Smooth muscle cell (in vitro differentiated cells): Measurements from ENCODE around the gene SYNDIG1. TPM values are rescaled to one million over a fixed set of nuclear protein-coding genes. Genes with fewer than 3 reads are reported as not detected.

Experiments used
- DNase-seq: peaks from one replicate; lab custom pipeline; 2025; ENCODE audit not compliant: unreplicated experiment; lab: John Stamatoyannopoulos, UW
- H2AFZ ChIP-seq: fragments of 200-600 bp; sonication (generic); 2 replicates; pipeline ENCODE4 v1.6.0; 2016; ENCODE audit warnings: antibody characterized with exemption, low read depth, mild to moderate bottlenecking
- H3F3A ChIP-seq: fragments of 200-600 bp; sonication (generic); 2 replicates; pipeline ENCODE4 v1.6.0; 2017; ENCODE audit warnings: antibody characterized with exemption, low read depth
- H3K27ac ChIP-seq: fragments of 200-600 bp; sonication (generic); 2 replicates; pipeline ENCODE4 v1.5.1; 2016; ENCODE audit warnings: low read depth, mild to moderate bottlenecking
- H3K27me3 ChIP-seq: fragments of 200-600 bp; sonication (generic); 2 replicates; pipeline ENCODE4 v1.6.1; 2016; ENCODE audit warnings: low read depth, mild to moderate bottlenecking
- H3K36me3 ChIP-seq: fragments of 200-600 bp; sonication (generic); 2 replicates; pipeline ENCODE4 v1.5.1; 2016; ENCODE audit warnings: low read depth
- H3K4me1 ChIP-seq: fragments of 200-600 bp; sonication (generic); 2 replicates; pipeline ENCODE4 v1.5.1; 2016; ENCODE audit warnings: low read depth
- H3K4me2 ChIP-seq: fragments of 200-600 bp; sonication (generic); 2 replicates; pipeline ENCODE4 v1.6.0; 2016; ENCODE audit warnings: mild to moderate bottlenecking
- H3K4me3 ChIP-seq: fragments of 200-600 bp; sonication (generic); 2 replicates; pipeline ENCODE4 v1.5.1; 2016; ENCODE audit warnings: mild to moderate bottlenecking
- H3K79me2 ChIP-seq: fragments of 200-600 bp; sonication (generic); 2 replicates; pipeline ENCODE4 v1.6.0; 2016; ENCODE audit warnings: low read depth, mild to moderate bottlenecking
- H3K9ac ChIP-seq: fragments of 200-600 bp; sonication (generic); 2 replicates; pipeline ENCODE4 v1.6.0; 2016; ENCODE audit warnings: low read depth
- H3K9me3 ChIP-seq: fragments of 200-600 bp; sonication (generic); replicated peaks from 2 replicates; pipeline ENCODE4 v1.5.1; 2016; ENCODE audit warnings: low read depth
- H4K20me1 ChIP-seq: fragments of 200-600 bp; sonication (generic); 2 replicates; pipeline ENCODE4 v1.6.0; 2016; ENCODE audit warnings: low read depth
- CTCF ChIP-seq: fragments of 200-600 bp; sonication (generic); IDR thresholded peaks from 2 replicates; pipeline ENCODE4 v1.5.1; 2017; ENCODE audit warnings: borderline replicate concordance, mild to moderate bottlenecking, antibody characterized with exemption; ENCODE audit not compliant: insufficient read depth, poor library complexity, severe bottlenecking
- WGBS: methylation state at CpG from one replicate; pipeline ENCODE4 v1.1.7; 2016; ENCODE audit warnings: low lambda C conversion rate; 5-methylcytosine and 5-hydroxymethylcytosine counted together
- polyA plus RNA-seq: library from polyadenylated mRNA; unstranded; fragments of >200 nt; fragmentation: Nextera tagmentation; extraction: Ambion mirVana; gene quantifications from 2 replicates; pipeline ENCODE4 v1.2.1, GENCODE V29; 2016
- total RNA-seq: library from RNA; depleted of rRNA; stranded (reverse); fragments of >200 nt; gene quantifications from 2 replicates; pipeline ENCODE4 v1.2.3, GENCODE V29; 2014

Gene SYNDIG1
- total and polyA plus RNA-seq, 2 experiments from 2014 or later, result 1.8 to 2.2 TPM

GRCh38 chr20:24617757-24618450, 148.5 kb downstream of the SYNDIG1 start:
- Histone ChIP-seq H4K20me1 (no peaks in the 10 kb centered on the region), H2AFZ (no peak overlapping the region), H3K4me1 (no peaks in the 10 kb centered on the region), H3K4me2 (no peak overlapping the region), H3F3A (no peaks in the 10 kb centered on the region), H3K27me3 (no peaks in the 10 kb centered on the region), H3K27ac (no peak overlapping the region), H3K36me3 (no peaks in the 10 kb centered on the region), H3K9ac (no peak overlapping the region), H3K4me3 (no peak overlapping the region), H3K79me2 (no peaks in the 10 kb centered on the region), H3K9me3 (no peaks in the 10 kb centered on the region)
- DNase-seq, result no peak
- WGBS, result 72% methylated on average over 3 of the region's 21 CpGs
- no peak for TF ChIP-seq CTCF

GRCh38 chr20:24618739-24619138, 149.3 kb downstream of the SYNDIG1 start:
- Histone ChIP-seq H3K4me2 (no peak overlapping the region), H4K20me1 (no peaks in the 10 kb centered on the region), H3K9me3 (no peaks in the 10 kb centered on the region), H2AFZ (no peak overlapping the region), H3K4me3 (no peak overlapping the region), H3K27ac (no peak overlapping the region), H3K36me3 (no peaks in the 10 kb centered on the region), H3F3A (no peaks in the 10 kb centered on the region), H3K4me1 (no peaks in the 10 kb centered on the region), H3K9ac (no peak overlapping the region), H3K79me2 (no peaks in the 10 kb centered on the region), H3K27me3 (no peaks in the 10 kb centered on the region)
- DNase-seq, result no peak
- TF ChIP-seq CTCF, result no peak
- 100% methylated on average over 1 of the region's 1 CpG for WGBS

- Histone ChIP-seq H3K9me3 (no peaks in the 10 kb centered on the region), H3K9ac (no peak overlapping the region), H4K20me1 (no peaks in the 10 kb centered on the region), H3K4me2 (no peak overlapping the region), H3K4me1 (no peaks in the 10 kb centered on the region), H3K36me3 (no peaks in the 10 kb centered on the region), H3K27me3 (no peaks in the 10 kb centered on the region), H3F3A (no peaks in the 10 kb centered on the region), H3K4me3 (no peak overlapping the region), H3K79me2 (no peaks in the 10 kb centered on the region), H2AFZ (no peak overlapping the region), H3K27ac (no peak overlapping the region)
- DNase-seq, result no peak
- no peak for TF ChIP-seq CTCF
- WGBS, result 90% methylated on average over 3 of the region's 3 CpGs
Measured at GRCh38 chr20:24619212-24619611, 149.8 kb downstream of the SYNDIG1 start.

- H3K9me3 ChIP-seq, result no peaks in the 10 kb centered on the region
- H3K27ac ChIP-seq, result no peak overlapping the region
- no peak for DNase-seq
- H3K4me2 ChIP-seq, result no peak overlapping the region
- no peaks in the 10 kb centered on the region for H3F3A ChIP-seq
- H3K79me2 ChIP-seq, result no peaks in the 10 kb centered on the region
- H4K20me1 ChIP-seq, result no peaks in the 10 kb centered on the region
- WGBS, result 98% methylated on average over 1 of the region's 1 CpG
- H3K9ac ChIP-seq, result no peak overlapping the region
- no peaks in the 10 kb centered on the region for H3K36me3 ChIP-seq
- H3K4me1 ChIP-seq, result no peaks in the 10 kb centered on the region
- no peaks in the 10 kb centered on the region for H3K27me3 ChIP-seq
- H3K4me3 ChIP-seq, result no peak overlapping the region
- no peak for TF ChIP-seq CTCF
- H2AFZ ChIP-seq, result no peak overlapping the region
Measured at GRCh38 chr20:24620937-24621519, 151.6 kb downstream of the SYNDIG1 start.
